Inflammatory macrophage treated with lipopolysaccharide for 1 hour (primary cell): ENCODE results near the gene ZNF311.

Experiments used
- DNase-seq, 2 donors: peaks; one replicate each; pipeline ENCODE4 v3.0.0-alpha.2; 2020 to 2022

Gene ZNF311

GRCh38 chr6:29005183-29005885 lies at the start of gene ZNF311:
Gene ZNF311 (minus strand): TSS chr6:29005315. CDS start chr6:29003954, 1,361 bp downstream.
- peak; percentile 73 to 81 for DNase-seq

- no peak for DNase-seq
Measured at GRCh38 chr6:29051680-29052079, 46.6 kb upstream of the ZNF311 start.

- DNase-seq = no peak
Measured at GRCh38 chr6:29045075-29045474, 40.0 kb upstream of the ZNF311 start, which contains the start of gene OR2W1. Gene OR2W1 (minus strand): TSS chr6:29045175. CDS start chr6:29045175, 0 bp downstream.

GRCh38 chr6:29035951-29036350 lies 30.8 kb upstream of the ZNF311 start:
- DNase-seq = no peak

GRCh38 chr6:29028821-29029220 lies 23.7 kb upstream of the ZNF311 start:
- no peak for DNase-seq

- no peak for DNase-seq
Measured at GRCh38 chr6:29025927-29026585, 20.9 kb upstream of the ZNF311 start.

- no peak for DNase-seq
Measured at GRCh38 chr6:29021434-29021833, 16.3 kb upstream of the ZNF311 start.

GRCh38 chr6:29019629-29020028 lies 14.5 kb upstream of the ZNF311 start:
- DNase-seq = no peak

GRCh38 chr6:29017428-29017802 lies 12.3 kb upstream of the ZNF311 start:
- DNase-seq = no peak

- DNase-seq = peak; percentile 49 to 90
Measured at GRCh38 chr6:29016559-29017427, 11.7 kb upstream of the ZNF311 start.

GRCh38 chr6:29014729-29015608 lies 9.9 kb upstream of the ZNF311 start:
- DNase-seq = no peak

GRCh38 chr6:29011276-29011734 lies 6.2 kb upstream of the ZNF311 start:
- DNase-seq = peak; percentile 7 to 42

GRCh38 chr6:29009358-29009757 lies 4.2 kb upstream of the ZNF311 start:
- DNase-seq = no peak

GRCh38 chr6:29008089-29008488 lies 3.0 kb upstream of the ZNF311 start:
- no peak for DNase-seq

GRCh38 chr6:28996844-28997510 lies 8.1 kb downstream of the ZNF311 start:
- DNase-seq = no peak

- DNase-seq = no peak
Measured at GRCh38 chr6:28995093-28995650, 9.9 kb downstream of the ZNF311 start.

- DNase-seq = peak; percentile 61 to 72
Measured at GRCh38 chr6:28988536-28989311, 16.4 kb downstream of the ZNF311 start.

GRCh38 chr6:28985462-28986164 lies 19.5 kb downstream of the ZNF311 start:
- peak; percentile 55 to 60 for DNase-seq

GRCh38 chr6:28983838-28984237 lies 21.3 kb downstream of the ZNF311 start:
- no peak for DNase-seq
